ENCODE results near the gene DOK1.

- no peak for TF ChIP-seq EZH2 (IDR thresholded peaks at IDR 0.05; ENCODE audit: low read length)
- TF ChIP-seq CTCF (optimal IDR thresholded peaks at IDR 0.05 in 1 of 3, IDR thresholded peaks at IDR 0.05 in 1 of 3, conservative IDR thresholded peaks at IDR 0.05 in 1 of 3; ENCODE audit: extremely low read depth in 1 of 3, insufficient read depth in 2 of 3, low read length in 3 of 3): no peak
Observed at GRCh38 chr2:74530239-74531187, 24.0 kb upstream of the DOK1 start.
